ENCODE results near the gene ITIH3.

Gene ITIH3

DNA sequence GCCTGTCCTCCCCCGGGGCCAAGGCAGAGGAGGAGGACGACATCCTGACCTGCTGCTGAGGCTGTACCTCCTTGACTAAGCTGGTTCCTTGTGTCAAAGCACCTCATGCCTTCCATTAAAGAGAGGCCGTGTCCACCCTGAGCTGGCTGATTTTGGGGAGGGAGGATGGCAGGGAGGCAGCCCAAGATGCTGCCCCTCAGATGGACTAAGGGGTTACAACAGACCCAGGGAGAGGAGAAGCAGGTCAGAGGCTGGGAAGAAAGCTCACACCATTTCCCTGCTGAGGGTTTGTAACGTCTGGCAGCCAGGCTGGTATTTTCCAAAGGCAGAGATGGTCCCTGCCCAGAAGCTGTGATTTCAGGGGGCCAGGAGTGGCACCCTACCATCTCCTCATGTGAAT is 2.7 kb upstream of the ITIH3 start:
- Histone ChIP-seq H3K79me2 (ENCODE audit: control insufficient read depth, low read length) (no peaks in the 10 kb centered on the region), H3F3A (ENCODE audit: control insufficient read depth, insufficient read depth) (no peaks in the 10 kb centered on the region), H3K4me2 (ENCODE audit: low read length) (no peak overlapping the region), H3K9me3 (ENCODE audit: control insufficient read depth, insufficient read depth, low read length) (no peaks in the 10 kb centered on the region), H3K27me3 (ENCODE audit: control insufficient read depth, low read length) (no peaks in the 10 kb centered on the region), H3K36me3 (ENCODE audit: control insufficient read depth, low read length) (no peaks in the 10 kb centered on the region), H3K27ac (ENCODE audit: low read depth, low read length) (no peak overlapping the region), H3K4me1 (ENCODE audit: control insufficient read depth, low read length) (no peaks in the 10 kb centered on the region), H3K9me2 (replicated peaks; ENCODE audit: control insufficient read depth, low read length) (no peaks in the 10 kb centered on the region), H4K20me1 (ENCODE audit: control insufficient read depth, insufficient read depth, low read depth, low read length) (no peaks in the 10 kb centered on the region), H3K4me3 (ENCODE audit: low read length) (no peak overlapping the region)
- no peak for TF ChIP-seq EZH2phosphoT487 (IDR thresholded peaks at IDR 0.05; ENCODE audit: borderline replicate concordance, low read length)
- TF ChIP-seq, protein P1, sequence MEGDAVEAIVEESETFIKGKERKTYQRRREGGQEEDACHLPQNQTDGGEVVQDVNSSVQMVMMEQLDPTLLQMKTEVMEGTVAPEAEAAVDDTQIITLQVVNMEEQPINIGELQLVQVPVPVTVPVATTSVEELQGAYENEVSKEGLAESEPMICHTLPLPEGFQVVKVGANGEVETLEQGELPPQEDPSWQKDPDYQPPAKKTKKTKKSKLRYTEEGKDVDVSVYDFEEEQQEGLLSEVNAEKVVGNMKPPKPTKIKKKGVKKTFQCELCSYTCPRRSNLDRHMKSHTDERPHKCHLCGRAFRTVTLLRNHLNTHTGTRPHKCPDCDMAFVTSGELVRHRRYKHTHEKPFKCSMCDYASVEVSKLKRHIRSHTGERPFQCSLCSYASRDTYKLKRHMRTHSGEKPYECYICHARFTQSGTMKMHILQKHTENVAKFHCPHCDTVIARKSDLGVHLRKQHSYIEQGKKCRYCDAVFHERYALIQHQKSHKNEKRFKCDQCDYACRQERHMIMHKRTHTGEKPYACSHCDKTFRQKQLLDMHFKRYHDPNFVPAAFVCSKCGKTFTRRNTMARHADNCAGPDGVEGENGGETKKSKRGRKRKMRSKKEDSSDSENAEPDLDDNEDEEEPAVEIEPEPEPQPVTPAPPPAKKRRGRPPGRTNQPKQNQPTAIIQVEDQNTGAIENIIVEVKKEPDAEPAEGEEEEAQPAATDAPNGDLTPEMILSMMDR (IDR thresholded peaks at IDR 0.05; ENCODE audit: low read depth, low read length, poor library complexity, severe bottlenecking): no peak

DNA sequence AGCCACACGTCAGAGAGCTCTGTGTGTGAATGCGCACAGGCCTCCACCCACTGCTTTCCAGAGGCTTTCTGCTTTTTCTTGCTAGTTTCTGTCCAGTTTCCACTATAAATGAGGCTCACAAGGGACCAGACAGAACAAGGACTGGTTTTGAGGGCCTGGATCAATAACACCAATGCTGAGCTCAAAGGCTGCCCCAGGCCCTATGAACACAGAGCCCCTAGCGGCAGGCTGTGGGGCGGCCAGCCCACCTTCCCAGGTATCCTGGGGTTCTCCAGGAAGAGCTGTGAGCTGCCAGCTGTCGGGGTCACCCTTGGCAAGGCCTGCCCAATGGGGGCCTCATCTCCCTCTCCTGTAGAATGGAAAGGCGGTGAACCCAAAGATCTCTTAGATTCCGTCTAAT is 2.2 kb upstream of the ITIH3 start:
- H3F3A ChIP-seq (ENCODE audit: control insufficient read depth, insufficient read depth): no peaks in the 10 kb centered on the region
- H4K20me1 ChIP-seq (ENCODE audit: control insufficient read depth, insufficient read depth, low read depth, low read length): no peaks in the 10 kb centered on the region
- H3K27ac ChIP-seq (ENCODE audit: low read depth, low read length): no peak overlapping the region
- H3K4me3 ChIP-seq (ENCODE audit: low read length): no peak overlapping the region
- H3K9me2 ChIP-seq (replicated peaks; ENCODE audit: control insufficient read depth, low read length): no peaks in the 10 kb centered on the region
- no peak for TF ChIP-seq EZH2phosphoT487 (IDR thresholded peaks at IDR 0.05; ENCODE audit: borderline replicate concordance, low read length)
- TF ChIP-seq, protein P1 (IDR thresholded peaks at IDR 0.05; ENCODE audit: low read depth, low read length, poor library complexity, severe bottlenecking): no peak
- no peaks in the 10 kb centered on the region for H3K9me3 ChIP-seq (ENCODE audit: control insufficient read depth, insufficient read depth, low read length)
- no peaks in the 10 kb centered on the region for H3K4me1 ChIP-seq (ENCODE audit: control insufficient read depth, low read length)
- H3K27me3 ChIP-seq (ENCODE audit: control insufficient read depth, low read length): no peaks in the 10 kb centered on the region
- H3K4me2 ChIP-seq (ENCODE audit: low read length): no peak overlapping the region
- no peaks in the 10 kb centered on the region for H3K36me3 ChIP-seq (ENCODE audit: control insufficient read depth, low read length)
- H3K79me2 ChIP-seq (ENCODE audit: control insufficient read depth, low read length): no peaks in the 10 kb centered on the region

DNA sequence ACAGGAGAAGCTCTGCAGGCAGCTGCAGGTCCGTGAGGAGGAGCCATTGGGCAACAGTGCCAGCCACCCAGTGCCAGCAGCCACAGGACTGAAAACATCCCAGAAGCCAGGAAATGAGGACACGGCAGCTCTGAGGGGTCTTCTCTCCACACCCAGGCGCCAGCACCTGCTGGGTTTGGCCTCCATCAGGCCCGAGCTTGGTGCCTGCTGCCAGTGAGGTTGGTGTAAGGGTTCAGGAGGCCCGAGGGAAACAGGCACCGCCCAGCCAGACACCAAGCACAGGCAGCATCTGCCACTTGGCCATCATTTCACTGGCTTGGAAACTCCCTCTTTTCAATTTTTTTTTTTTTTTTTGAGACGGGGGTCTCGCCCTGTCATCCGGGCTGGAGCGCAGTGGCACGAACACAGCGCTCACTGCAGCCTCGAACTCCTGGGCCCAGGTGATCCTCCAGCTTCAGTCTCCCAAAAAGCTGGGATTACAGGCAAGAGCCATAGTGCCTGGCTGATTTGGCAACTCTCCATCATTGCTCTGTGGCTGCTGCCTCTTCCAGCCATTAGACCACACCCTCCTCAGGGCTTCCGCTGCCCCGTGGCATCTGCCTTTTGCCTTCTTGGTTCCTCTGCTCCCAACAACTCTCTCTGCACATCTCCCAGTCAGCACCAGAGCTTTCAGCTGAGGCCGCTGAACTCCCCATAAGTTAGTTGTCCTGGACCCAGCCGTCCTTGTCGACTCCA is 1.5 kb upstream of the ITIH3 start:
- Histone ChIP-seq H4K20me1 (ENCODE audit: control insufficient read depth, insufficient read depth, low read depth, low read length) (no peaks in the 10 kb centered on the region), H3K79me2 (ENCODE audit: control insufficient read depth, low read length) (no peaks in the 10 kb centered on the region), H3K4me1 (ENCODE audit: control insufficient read depth, low read length) (no peaks in the 10 kb centered on the region), H3K27ac (ENCODE audit: low read depth, low read length) (no peak overlapping the region), H3K9me3 (ENCODE audit: control insufficient read depth, insufficient read depth, low read length) (no peaks in the 10 kb centered on the region), H3K4me2 (ENCODE audit: low read length) (no peak overlapping the region), H3K36me3 (ENCODE audit: control insufficient read depth, low read length) (no peaks in the 10 kb centered on the region), H3K4me3 (ENCODE audit: low read length) (no peak overlapping the region), H3F3A (ENCODE audit: control insufficient read depth, insufficient read depth) (no peaks in the 10 kb centered on the region), H3K9me2 (replicated peaks; ENCODE audit: control insufficient read depth, low read length) (no peaks in the 10 kb centered on the region), H3K27me3 (ENCODE audit: control insufficient read depth, low read length) (no peaks in the 10 kb centered on the region)
- TF ChIP-seq, protein P1 (IDR thresholded peaks at IDR 0.05; ENCODE audit: low read depth, low read length, poor library complexity, severe bottlenecking): no peak
- no peak for TF ChIP-seq EZH2phosphoT487 (IDR thresholded peaks at IDR 0.05; ENCODE audit: borderline replicate concordance, low read length)

All from DOHH2 (cell line).